ENCODE measurements around the gene CD79A.

GRCh38 chr19:41915776-41916414 is 38.8 kb downstream of the CD79A start:
- TF ChIP-seq POLR2A (IDR thresholded peaks at IDR 0.05) (no peak), POLR2AphosphoS5 (IDR thresholded peaks at IDR 0.05) (no peak), CTCF (IDR thresholded peaks at IDR 0.05) (no peak)
